ENCODE results near the gene MTHFD1L.
"Not testable (repeated sequence)": the region's sequence is repeated elsewhere in the genome, so short reads cannot be mapped to it uniquely, and the experiment has no call there.

MTHFD1L gene

DNA sequence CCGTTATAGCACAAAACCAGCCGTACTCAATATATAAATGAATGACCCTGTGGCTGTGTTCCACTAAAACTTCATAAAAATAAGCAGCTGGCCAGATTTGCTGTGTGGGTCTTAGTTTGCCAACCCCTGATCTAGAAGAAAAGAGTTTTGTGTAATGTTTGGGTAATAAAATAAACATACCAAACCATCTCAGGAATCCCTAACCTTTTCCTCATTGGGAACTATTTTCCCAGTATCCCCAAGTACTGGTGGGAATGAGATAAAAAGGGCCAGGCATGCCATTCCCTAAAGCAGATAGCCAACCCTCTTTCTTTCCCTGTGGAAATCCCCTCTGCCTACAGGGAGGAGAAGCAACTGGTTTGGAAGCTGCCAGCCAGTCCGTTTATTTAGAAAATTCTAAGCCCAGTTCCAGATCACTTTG is 205.1 kb downstream of the MTHFD1L start:
- DNase-seq: no peak

DNA sequence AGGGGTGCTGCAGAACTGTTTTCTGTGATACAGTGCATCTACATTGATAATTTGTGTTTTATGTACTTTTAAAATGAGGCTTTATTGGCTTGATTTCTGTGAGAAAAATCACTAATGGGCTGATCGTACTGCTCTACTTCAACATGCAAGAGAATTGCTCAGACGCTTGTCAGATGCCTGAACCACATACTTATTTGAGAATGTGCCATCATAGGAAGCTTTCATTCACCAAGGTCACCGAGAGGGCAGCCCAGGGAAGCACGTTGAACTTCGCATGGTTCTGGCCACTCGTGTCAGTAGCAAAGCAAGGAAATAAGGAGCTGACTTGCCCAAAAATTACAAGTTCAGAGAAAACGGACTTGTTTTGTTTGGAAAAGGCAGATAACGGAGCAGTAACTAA is 205.8 kb downstream of the MTHFD1L start:
- no peak for DNase-seq

DNA sequence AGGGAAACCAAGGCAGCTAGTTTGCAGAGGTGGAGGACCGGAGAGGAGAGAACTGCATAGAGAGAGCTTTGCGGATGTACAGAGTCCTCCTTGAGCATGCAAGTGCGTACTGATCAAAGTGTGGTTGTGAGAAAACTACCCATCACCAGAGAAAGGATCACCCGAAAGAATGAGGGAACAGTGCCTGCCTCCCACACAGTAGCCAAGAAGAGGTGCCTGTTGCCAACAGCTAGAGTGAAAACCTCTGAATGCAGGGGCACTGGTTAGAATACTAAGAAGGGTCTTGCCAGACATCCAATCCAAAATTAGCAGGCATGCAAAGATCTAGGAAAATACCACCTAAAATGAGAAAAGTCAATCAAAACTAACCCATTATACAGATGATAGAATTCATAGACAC is 207.6 kb downstream of the MTHFD1L start:
- no peak for DNase-seq

GRCh38 chr6:151073701-151074100 is 208.2 kb downstream of the MTHFD1L start:
- DNase-seq: no peak

GRCh38 chr6:151075005-151075404 is 209.5 kb downstream of the MTHFD1L start:
- DNase-seq: no peak

DNA sequence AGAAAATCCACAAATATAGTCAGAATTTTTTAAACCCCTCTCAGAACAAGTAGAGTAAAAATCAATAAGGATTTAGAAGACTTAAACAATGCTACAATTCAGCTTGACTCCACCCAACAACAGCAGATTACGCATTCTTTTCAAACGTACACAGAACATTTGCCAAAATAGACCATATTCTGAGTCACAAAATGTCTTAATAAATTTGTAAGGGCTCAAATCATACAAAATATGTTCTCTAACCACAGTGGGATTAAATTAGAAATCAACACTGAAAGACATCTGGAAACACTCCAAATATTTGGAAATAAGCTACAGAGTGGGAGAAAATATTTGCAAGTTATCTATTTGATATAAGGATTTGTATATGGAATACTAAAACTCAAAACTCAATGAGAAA is 210.0 kb downstream of the MTHFD1L start:
- no peak for DNase-seq

DNA sequence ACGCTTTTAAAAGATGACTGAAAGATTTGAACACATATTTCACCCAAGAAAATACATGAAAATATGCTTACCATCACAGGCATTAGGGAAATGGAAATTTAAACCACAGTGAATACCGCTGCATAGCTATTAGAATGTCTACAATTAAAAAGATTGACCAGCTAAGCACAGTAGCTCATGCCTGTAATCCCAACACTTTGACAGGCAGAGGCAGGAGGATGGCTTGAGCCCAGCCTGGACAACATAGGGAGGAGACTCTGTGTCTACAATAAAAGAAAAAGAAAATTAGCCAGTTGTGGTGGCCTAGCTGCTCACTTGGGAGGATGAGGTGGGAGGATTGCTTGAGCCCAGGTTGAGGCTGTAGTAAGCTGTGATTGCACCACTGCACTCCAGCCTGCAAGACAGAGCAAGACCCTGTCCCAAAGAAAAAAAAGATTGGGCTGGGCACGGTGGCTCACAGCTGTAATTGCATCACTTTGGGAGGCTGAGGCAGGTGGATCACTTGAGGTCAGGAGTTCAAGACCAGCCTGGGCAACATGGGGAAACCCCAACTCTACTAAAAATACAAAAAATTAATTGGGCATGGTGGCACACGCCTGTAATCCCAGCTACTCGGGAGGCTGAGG is 210.5 kb downstream of the MTHFD1L start:
- DNase-seq: no peak

GRCh38 chr6:151078655-151079054 is 213.2 kb downstream of the MTHFD1L start:
- DNase-seq: no peak

- no peak for DNase-seq
Measured at GRCh38 chr6:151081656-151082055, 216.2 kb downstream of the MTHFD1L start.

- no peak for DNase-seq
Measured at GRCh38 chr6:151082079-151082478, 216.6 kb downstream of the MTHFD1L start.

- DNase-seq: no peak
Measured at GRCh38 chr6:151084275-151084674, 218.8 kb downstream of the MTHFD1L start.

GRCh38 chr6:151087055-151087454 is 221.6 kb downstream of the MTHFD1L start:
- DNase-seq: not testable (repeated sequence)

GRCh38 chr6:151087861-151088598 is 222.5 kb downstream of the MTHFD1L start:
- no peak for DNase-seq

DNA sequence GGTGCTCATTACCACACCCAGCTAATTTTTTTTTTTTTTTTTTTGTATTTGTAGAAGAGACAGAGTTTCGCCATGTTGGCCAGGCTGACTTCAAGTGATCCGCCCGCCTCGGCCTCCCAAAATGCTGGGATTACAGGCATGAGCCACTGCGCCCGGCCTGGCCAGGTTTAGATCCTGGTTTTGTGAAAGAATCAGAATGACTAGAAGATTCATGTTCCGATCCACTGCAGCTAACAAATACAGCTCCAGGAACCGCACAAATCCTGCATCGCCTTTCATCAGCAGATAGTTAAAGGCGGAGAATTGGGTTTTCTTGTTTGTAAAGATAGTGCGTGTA is 223.1 kb downstream of the MTHFD1L start:
- no peak for DNase-seq

GRCh38 chr6:151088963-151089362 is 223.5 kb downstream of the MTHFD1L start:
- no peak for DNase-seq

- DNase-seq: no peak
Measured at GRCh38 chr6:151089978-151090377, 224.5 kb downstream of the MTHFD1L start.

GRCh38 chr6:151091571-151091970 is 226.1 kb downstream of the MTHFD1L start:
- no peak for DNase-seq

GRCh38 chr6:151092591-151092990 is 227.1 kb downstream of the MTHFD1L start:
- DNase-seq: no peak

- DNase-seq: no peak
Measured at GRCh38 chr6:151093706-151094105, 228.2 kb downstream of the MTHFD1L start.

DNA sequence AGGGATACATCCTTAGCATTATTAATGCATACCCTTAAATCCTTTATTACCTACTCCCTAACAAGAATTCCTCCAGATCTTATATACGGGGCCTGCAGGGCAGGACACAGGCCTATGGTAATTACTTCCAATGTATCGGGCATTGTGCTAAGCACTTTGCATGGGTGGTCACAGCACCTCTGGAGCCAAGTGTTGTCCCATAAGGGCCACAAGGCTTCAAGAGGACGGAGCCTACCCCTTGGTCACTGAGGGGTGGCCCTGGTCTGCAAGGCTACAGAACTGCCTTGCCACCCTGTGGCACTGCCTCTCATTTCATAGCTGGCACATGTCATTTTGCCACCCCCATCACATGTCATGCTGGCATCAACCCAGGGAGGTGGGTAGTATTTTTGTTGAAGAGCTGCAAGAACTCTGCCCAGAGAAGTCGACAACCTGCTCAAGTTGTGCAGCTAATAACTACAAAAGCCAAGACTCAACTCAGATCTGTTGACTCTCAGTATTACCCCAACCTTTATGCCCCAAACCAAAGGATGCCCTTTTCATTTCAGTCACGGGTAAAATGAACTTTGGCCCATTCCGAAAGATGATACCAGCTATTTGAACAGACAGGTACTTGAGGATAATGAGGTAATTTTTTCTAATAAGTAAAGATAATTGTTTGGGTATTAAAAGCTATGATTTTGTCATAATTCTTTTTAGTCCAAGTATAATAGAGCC is 230.2 kb downstream of the MTHFD1L start:
- DNase-seq: no peak

- DNase-seq: no peak
Measured at GRCh38 chr6:151096255-151096612, 230.7 kb downstream of the MTHFD1L start.

- DNase-seq: no peak
Measured at GRCh38 chr6:151096691-151097606, 231.4 kb downstream of the MTHFD1L start.

- DNase-seq: no peak
Measured at GRCh38 chr6:151098166-151098565, 232.7 kb downstream of the MTHFD1L start.

All from NCI-H526 (cell line).